ENCODE measurements around the gene PALLD.
"Not testable (repeated sequence)": the region's sequence is repeated elsewhere in the genome, so short reads cannot be mapped to it uniquely, and the experiment has no call there.

PALLD gene

DNA sequence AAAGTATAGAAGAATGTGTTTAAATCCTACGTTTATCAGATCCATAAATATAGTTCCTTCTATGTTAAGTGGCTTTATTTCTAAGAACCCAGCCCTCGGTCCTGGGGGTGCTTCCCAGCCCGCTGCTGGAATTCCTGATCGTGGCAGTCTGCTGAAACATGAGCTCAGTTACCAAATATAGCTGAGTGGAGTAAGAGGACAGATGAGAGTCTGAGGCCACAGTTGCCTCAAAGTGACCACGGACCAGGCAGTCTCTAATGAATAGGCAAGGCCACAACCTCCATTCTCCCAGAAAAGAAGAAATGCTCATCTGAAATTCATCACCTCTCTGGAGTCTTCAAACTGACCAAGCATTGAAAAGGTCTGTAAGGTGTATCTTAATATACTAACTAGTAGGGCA, at the start of gene PALLD:
PALLD (plus strand) TSS at position 219 of the 400 bp plus-strand sequence.
- no peak within 1 kb of the TSS for H3K4me3 ChIP-seq (ENCODE audit: control insufficient read depth, low read depth, low read length)
- TF ChIP-seq, protein P1, sequence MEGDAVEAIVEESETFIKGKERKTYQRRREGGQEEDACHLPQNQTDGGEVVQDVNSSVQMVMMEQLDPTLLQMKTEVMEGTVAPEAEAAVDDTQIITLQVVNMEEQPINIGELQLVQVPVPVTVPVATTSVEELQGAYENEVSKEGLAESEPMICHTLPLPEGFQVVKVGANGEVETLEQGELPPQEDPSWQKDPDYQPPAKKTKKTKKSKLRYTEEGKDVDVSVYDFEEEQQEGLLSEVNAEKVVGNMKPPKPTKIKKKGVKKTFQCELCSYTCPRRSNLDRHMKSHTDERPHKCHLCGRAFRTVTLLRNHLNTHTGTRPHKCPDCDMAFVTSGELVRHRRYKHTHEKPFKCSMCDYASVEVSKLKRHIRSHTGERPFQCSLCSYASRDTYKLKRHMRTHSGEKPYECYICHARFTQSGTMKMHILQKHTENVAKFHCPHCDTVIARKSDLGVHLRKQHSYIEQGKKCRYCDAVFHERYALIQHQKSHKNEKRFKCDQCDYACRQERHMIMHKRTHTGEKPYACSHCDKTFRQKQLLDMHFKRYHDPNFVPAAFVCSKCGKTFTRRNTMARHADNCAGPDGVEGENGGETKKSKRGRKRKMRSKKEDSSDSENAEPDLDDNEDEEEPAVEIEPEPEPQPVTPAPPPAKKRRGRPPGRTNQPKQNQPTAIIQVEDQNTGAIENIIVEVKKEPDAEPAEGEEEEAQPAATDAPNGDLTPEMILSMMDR (IDR thresholded peaks at IDR 0.05; ENCODE audit: control insufficient read depth, insufficient read depth, low read depth, low read length, missing control alignments), result no peak
- DNase-seq (ENCODE audit: low read depth), result no peak

DNA sequence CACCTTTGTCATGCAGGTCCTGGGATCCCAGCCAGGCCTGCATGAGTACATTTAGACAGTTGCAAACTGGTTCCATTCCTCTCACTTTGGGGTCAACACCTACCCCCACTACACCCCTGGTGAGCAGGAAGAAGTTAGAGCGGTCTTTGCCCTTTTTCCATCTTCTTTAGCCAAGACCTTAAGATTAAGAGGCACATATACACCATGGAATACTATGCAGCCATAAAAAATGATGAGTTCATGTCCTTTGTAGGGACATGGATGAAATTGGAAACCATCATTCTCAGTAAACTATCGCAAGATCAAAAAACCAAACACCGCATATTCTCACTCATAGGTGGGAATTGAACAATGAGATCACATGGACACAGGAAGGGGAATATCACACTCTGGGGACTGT, 47.8 kb upstream of the PALLD start:
- not testable (repeated sequence) for H3K4me3 ChIP-seq (ENCODE audit: control insufficient read depth, low read depth, low read length); DNase-seq (ENCODE audit: low read depth)

- TF ChIP-seq, protein P1 (IDR thresholded peaks at IDR 0.05; ENCODE audit: control insufficient read depth, insufficient read depth, low read depth, low read length, missing control alignments), result no peak
- DNase-seq (ENCODE audit: low read depth), result peak; percentile 18
- H3K4me3 ChIP-seq (ENCODE audit: control insufficient read depth, low read depth, low read length), result no peak overlapping the region
Observed at GRCh38 chr4:168449719-168450452, 47.0 kb upstream of the PALLD start.

DNA sequence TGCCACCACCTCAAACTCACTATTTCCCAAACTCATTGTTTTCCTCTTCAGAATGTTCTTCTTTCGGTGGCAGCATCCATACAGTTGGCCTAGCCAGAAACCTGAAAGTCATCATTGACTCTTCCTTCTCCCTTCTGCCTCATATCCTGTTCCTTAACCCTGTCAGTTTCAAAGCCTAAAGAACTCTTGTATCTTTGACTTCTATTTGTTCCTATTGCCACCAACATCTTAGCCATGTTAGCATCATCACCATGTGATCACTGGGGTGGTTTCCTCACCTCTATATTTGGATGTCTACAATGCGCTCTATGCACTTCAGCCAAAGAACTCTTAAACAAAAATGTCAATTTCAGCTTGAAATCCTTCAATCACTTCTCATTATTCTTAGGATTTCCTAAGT, 45.5 kb upstream of the PALLD start:
- no peak overlapping the region for H3K4me3 ChIP-seq (ENCODE audit: control insufficient read depth, low read depth, low read length)
- DNase-seq (ENCODE audit: low read depth), result no peak
- TF ChIP-seq, protein P1 (IDR thresholded peaks at IDR 0.05; ENCODE audit: control insufficient read depth, insufficient read depth, low read depth, low read length, missing control alignments), result no peak

DNA sequence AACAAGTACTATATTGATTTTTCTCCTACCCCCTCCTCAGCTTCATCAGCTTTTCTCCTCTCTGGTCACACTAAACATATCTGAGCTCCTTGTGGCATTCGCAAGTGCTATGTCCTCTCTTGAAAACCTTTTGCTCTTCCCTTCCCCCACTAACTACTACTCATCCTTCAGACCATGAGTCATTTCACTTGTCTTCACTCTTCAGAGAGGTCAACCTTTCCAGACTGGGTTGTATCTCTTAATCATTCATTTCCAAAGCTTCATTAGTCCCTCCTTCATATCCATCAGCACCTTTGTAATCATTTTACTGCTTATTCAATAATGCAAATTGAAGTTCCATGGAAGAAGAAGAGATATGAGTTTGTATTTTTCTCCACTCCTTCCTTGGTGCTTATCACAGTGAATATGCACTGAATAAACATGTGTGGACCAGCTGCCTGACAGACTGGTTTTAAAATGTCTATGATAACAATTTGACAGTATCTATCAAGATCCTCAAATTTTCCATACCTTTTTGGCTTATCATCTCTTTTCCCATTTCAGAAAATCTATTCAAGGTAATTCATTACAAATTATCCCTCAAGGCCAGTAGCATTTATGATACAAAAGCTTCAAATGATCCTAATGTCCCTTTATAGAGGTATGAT, 45.0 kb upstream of the PALLD start:
- TF ChIP-seq, protein P1 (IDR thresholded peaks at IDR 0.05; ENCODE audit: control insufficient read depth, insufficient read depth, low read depth, low read length, missing control alignments), result no peak
- no peak for DNase-seq (ENCODE audit: low read depth)
- no peak overlapping the region for H3K4me3 ChIP-seq (ENCODE audit: control insufficient read depth, low read depth, low read length)

GRCh38 chr4:168453146-168453545, 43.7 kb upstream of the PALLD start:
- TF ChIP-seq, protein P1 (IDR thresholded peaks at IDR 0.05; ENCODE audit: control insufficient read depth, insufficient read depth, low read depth, low read length, missing control alignments), result no peak
- DNase-seq (ENCODE audit: low read depth), result no peak
- H3K4me3 ChIP-seq (ENCODE audit: control insufficient read depth, low read depth, low read length), result no peak overlapping the region

- H3K4me3 ChIP-seq (ENCODE audit: control insufficient read depth, low read depth, low read length); DNase-seq (ENCODE audit: low read depth): not testable (repeated sequence)
Observed at GRCh38 chr4:168458256-168458655, 38.6 kb upstream of the PALLD start.
